HepG2 (cell line): Measurements from ENCODE around the gene EXO1. TPM values are rescaled to one million over a fixed set of nuclear protein-coding genes. Genes with fewer than 3 reads are reported as not detected.

Experiments used
- ARID2 ChIP-seq: sonication (generic); formaldehyde crosslinking; IDR thresholded peaks from 2 replicates; pipeline ENCODE4 v1.8.1; 2022; ENCODE audit warnings: mild to moderate bottlenecking, missing genetic modification reagents, borderline replicate concordance
- ATF2 ChIP-seq: sonication (generic); formaldehyde crosslinking; IDR thresholded peaks from 2 replicates; pipeline ENCODE4 v1.4.0; 2020; ENCODE audit warnings: missing genetic modification reagents
- FOXA1 ChIP-seq, 2 experiments: fragments of 450-650 bp in 1 of 2; sonication (generic) in 1 of 2; formaldehyde crosslinking in 1 of 2; IDR thresholded peaks; 2 replicates each; pipeline versions ENCODE4 v1.4.0 to v1.6.1; 2016 to 2020; ENCODE audit warnings: missing genetic modification reagents in 1 of 2
- HCFC1 ChIP-seq: fragments of 150-350 bp; IDR thresholded peaks from 2 replicates; pipeline ENCODE4 v1.6.1; 2014; ENCODE audit warnings: low read depth, low read length
- HMG20A ChIP-seq: IDR thresholded peaks from 2 replicates; pipeline ENCODE4 v1.6.1; 2016; ENCODE audit warnings: borderline replicate concordance
- KLF6 ChIP-seq: IDR thresholded peaks from 2 replicates; pipeline ENCODE4 v1.8.0; 2016; ENCODE audit warnings: missing biosample characterization, missing genetic modification reagents
- RFX5 ChIP-seq: IDR thresholded peaks from 2 replicates; pipeline ENCODE4 v1.6.1; 2011; ENCODE audit warnings: low read depth, low read length, improper control_type of control experiment
- SIX4 ChIP-seq: sonication (generic); formaldehyde crosslinking; IDR thresholded peaks from 2 replicates; pipeline ENCODE4 v1.4.0; 2020; ENCODE audit warnings: missing genetic modification reagents
- SMAD1 ChIP-seq: sonication (generic); formaldehyde crosslinking; IDR thresholded peaks from 2 replicates; pipeline ENCODE4 v1.4.0; 2020; ENCODE audit warnings: missing genetic modification reagents, low read depth, mild to moderate bottlenecking, borderline replicate concordance
- ZFP1 ChIP-seq: IDR thresholded peaks from 2 replicates; pipeline ENCODE4 v1.6.1; 2016
- ZIK1 ChIP-seq: sonication (generic); formaldehyde crosslinking; IDR thresholded peaks from 2 replicates; pipeline ENCODE4 v1.5.0; 2020; ENCODE audit warnings: mild to moderate bottlenecking, low read depth, missing genetic modification reagents, borderline replicate concordance
- ZKSCAN1 ChIP-seq: fragments of 150-350 bp; IDR thresholded peaks from 2 replicates; pipeline ENCODE4 v1.6.1; 2014; ENCODE audit warnings: low read length
- ZNF143 ChIP-seq: sonication (generic); formaldehyde crosslinking; IDR thresholded peaks from 2 replicates; pipeline ENCODE4 v1.4.0; 2020; ENCODE audit warnings: missing genetic modification reagents
- ZNF264 ChIP-seq: sonication (generic); formaldehyde crosslinking; IDR thresholded peaks from 2 replicates; pipeline ENCODE4 v1.4.0; 2020; ENCODE audit warnings: missing genetic modification reagents
- ZNF589 ChIP-seq: sonication (generic); formaldehyde crosslinking; conservative IDR thresholded peaks from 2 replicates; pipeline ENCODE4 v1.8.0; 2022; ENCODE audit warnings: mild to moderate bottlenecking, moderate library complexity, missing genetic modification reagents
- ZNF784 ChIP-seq: sonication (generic); formaldehyde crosslinking; IDR thresholded peaks from 2 replicates; pipeline ENCODE4 v1.5.1; 2020; ENCODE audit warnings: missing genetic modification reagents, mild to moderate bottlenecking, borderline replicate concordance
- ZSCAN31 ChIP-seq: sonication (generic); formaldehyde crosslinking; IDR thresholded peaks from 2 replicates; pipeline ENCODE4 v1.5.0; 2020; ENCODE audit warnings: low read depth, mild to moderate bottlenecking, missing genetic modification reagents
- polyA plus RNA-seq, 8 experiments: library from polyadenylated mRNA; depleted of rRNA in 3 of 8; stranded (reverse) in 7 of 8; unstranded in 1 of 8; fragments of >200 nt; fragmentation: Illumina TruSeq in 4 of 8; extraction: Trizol in 4 of 8; gene quantifications; 2 replicates each; pipeline versions ENCODE4 v1.2.1 to v1.2.3, GENCODE V29; 2011 to 2016; ENCODE audit warnings: low read depth in 4 of 8, missing spikeins in 1 of 8, mixed read lengths in 1 of 8; ENCODE audit not compliant: insufficient read depth in 1 of 8
- total RNA-seq, 5 experiments: library from RNA; depleted of rRNA; stranded (reverse); fragments of >200 nt; fragmentation: Illumina TruSeq; extraction: Trizol; gene quantifications; 2 replicates each; pipeline ENCODE4 v1.2.3, GENCODE V29; 2016; ENCODE audit warnings: low read depth in 1 of 5
- TF ChIP-seq, protein P1 (sequence below): sonication (generic); formaldehyde crosslinking; IDR thresholded peaks from 2 replicates; pipeline ENCODE4 v1.4.0; 2020; ENCODE audit warnings: mild to moderate bottlenecking, low read depth, missing genetic modification reagents
- TF ChIP-seq, protein P2 (sequence below): sonication (generic); formaldehyde crosslinking; IDR thresholded peaks from 2 replicates; pipeline ENCODE4 v1.8.0; 2022; ENCODE audit warnings: mild to moderate bottlenecking, missing genetic modification reagents
- TF ChIP-seq, protein P3 (sequence below): sonication (generic); formaldehyde crosslinking; conservative IDR thresholded peaks from 2 replicates; pipeline ENCODE4 v1.4.0; 2020; ENCODE audit warnings: missing genetic modification reagents

EXO1 gene
- total and polyA plus RNA-seq, 2 of the 13 experiments (the other 11 are each of a cell fraction or from before 2014, with no cell fraction given), result 3.2 to 26.1 TPM

- TF ChIP-seq SMAD1 (CRISPR knock-in tag) (no peak), ZKSCAN1 (no peak), ZIK1 (CRISPR knock-in tag) (peak; percentile 69; the same call in 1 of the 2 replicates), HMG20A (CRISPR knock-in tag) (no peak), SIX4 (no peak), ATF2 (peak; percentile 61; the same call in 1 of the 2 replicates), ZNF143 (peak; percentile 96), ZNF264 (CRISPR knock-in tag) (no peak), ZFP1 (CRISPR knock-in tag) (no peak), RFX5 (no peak; the same call in 1 of the 2 replicates), KLF6 (CRISPR knock-in tag) (0 out of 2 replicates have a peak, but pooled peaks have one; percentile 45), ZNF589 (peak; percentile 89), ZSCAN31 (CRISPR knock-in tag) (no peak; the same call in 1 of the 2 replicates), FOXA1 (IDR thresholded peaks at IDR 0.05) (no peak), FOXA1 (CRISPR knock-in tag; IDR thresholded peaks at IDR 0.05) (peak; percentile 92), ZNF784 (no peak), HCFC1 (peak; percentile 87), ARID2 (CRISPR knock-in tag) (peak; percentile 62; the same call in 1 of the 2 replicates)
- TF ChIP-seq, protein P1, sequence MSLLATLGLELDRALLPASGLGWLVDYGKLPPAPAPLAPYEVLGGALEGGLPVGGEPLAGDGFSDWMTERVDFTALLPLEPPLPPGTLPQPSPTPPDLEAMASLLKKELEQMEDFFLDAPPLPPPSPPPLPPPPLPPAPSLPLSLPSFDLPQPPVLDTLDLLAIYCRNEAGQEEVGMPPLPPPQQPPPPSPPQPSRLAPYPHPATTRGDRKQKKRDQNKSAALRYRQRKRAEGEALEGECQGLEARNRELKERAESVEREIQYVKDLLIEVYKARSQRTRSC, result no peak
- TF ChIP-seq, protein P2, sequence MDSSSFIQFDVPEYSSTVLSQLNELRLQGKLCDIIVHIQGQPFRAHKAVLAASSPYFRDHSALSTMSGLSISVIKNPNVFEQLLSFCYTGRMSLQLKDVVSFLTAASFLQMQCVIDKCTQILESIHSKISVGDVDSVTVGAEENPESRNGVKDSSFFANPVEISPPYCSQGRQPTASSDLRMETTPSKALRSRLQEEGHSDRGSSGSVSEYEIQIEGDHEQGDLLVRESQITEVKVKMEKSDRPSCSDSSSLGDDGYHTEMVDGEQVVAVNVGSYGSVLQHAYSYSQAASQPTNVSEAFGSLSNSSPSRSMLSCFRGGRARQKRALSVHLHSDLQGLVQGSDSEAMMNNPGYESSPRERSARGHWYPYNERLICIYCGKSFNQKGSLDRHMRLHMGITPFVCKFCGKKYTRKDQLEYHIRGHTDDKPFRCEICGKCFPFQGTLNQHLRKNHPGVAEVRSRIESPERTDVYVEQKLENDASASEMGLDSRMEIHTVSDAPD (CRISPR knock-in tag), result peak; percentile 56; the same call in 1 of the 2 replicates
- TF ChIP-seq, protein P3, sequence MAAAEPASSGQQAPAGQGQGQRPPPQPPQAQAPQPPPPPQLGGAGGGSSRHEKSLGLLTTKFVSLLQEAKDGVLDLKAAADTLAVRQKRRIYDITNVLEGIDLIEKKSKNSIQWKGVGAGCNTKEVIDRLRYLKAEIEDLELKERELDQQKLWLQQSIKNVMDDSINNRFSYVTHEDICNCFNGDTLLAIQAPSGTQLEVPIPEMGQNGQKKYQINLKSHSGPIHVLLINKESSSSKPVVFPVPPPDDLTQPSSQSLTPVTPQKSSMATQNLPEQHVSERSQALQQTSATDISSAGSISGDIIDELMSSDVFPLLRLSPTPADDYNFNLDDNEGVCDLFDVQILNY, result peak; percentile 99
Measured at GRCh38 chr1:241847796-241848685, at the start of gene EXO1 (continued).
